DMS53 (cell line): ENCODE results near the gene OLFM1.
"Not testable (repeated sequence)": the region's sequence is repeated elsewhere in the genome, so short reads cannot be mapped to it uniquely, and the experiment has no call there.

Source experiments
- DNase-seq: peaks from one replicate; lab custom pipeline; 2025; lab: John Stamatoyannopoulos, UW

The OLFM1 gene

GRCh38 chr9:135060461-135061116 is 26.9 kb upstream of the OLFM1 start:
- no peak for DNase-seq

- no peak for DNase-seq
Measured at GRCh38 chr9:135061441-135061840, 26.0 kb upstream of the OLFM1 start.

- no peak for DNase-seq
Measured at GRCh38 chr9:135062254-135062653, 25.2 kb upstream of the OLFM1 start.

GRCh38 chr9:135063466-135063865 is 24.0 kb upstream of the OLFM1 start:
- DNase-seq = not testable (repeated sequence)

GRCh38 chr9:135063888-135064287 is 23.6 kb upstream of the OLFM1 start:
- not testable (repeated sequence) for DNase-seq

- no peak for DNase-seq
Measured at GRCh38 chr9:135065151-135065550, 22.3 kb upstream of the OLFM1 start.

- no peak for DNase-seq
Measured at GRCh38 chr9:135065804-135066203, 21.7 kb upstream of the OLFM1 start.

- no peak for DNase-seq
Measured at GRCh38 chr9:135066291-135066690, 21.2 kb upstream of the OLFM1 start.

GRCh38 chr9:135067096-135067710 is 20.3 kb upstream of the OLFM1 start:
- no peak for DNase-seq

- no peak for DNase-seq
Measured at GRCh38 chr9:135068776-135069415, 18.6 kb upstream of the OLFM1 start.

GRCh38 chr9:135069558-135070197 is 17.8 kb upstream of the OLFM1 start:
- no peak for DNase-seq

- no peak for DNase-seq
Measured at GRCh38 chr9:135070198-135070951, 17.1 kb upstream of the OLFM1 start.

- DNase-seq = no peak
Measured at GRCh38 chr9:135070964-135071735, 16.3 kb upstream of the OLFM1 start.

- DNase-seq = no peak
Measured at GRCh38 chr9:135073081-135073740, 14.3 kb upstream of the OLFM1 start.

- DNase-seq = no peak
Measured at GRCh38 chr9:135073741-135074305, 13.6 kb upstream of the OLFM1 start.

- DNase-seq = no peak
Measured at GRCh38 chr9:135074354-135075233, 12.9 kb upstream of the OLFM1 start.

- no peak for DNase-seq
Measured at GRCh38 chr9:135075234-135076142, 12.0 kb upstream of the OLFM1 start.

GRCh38 chr9:135076143-135076875 is 11.2 kb upstream of the OLFM1 start:
- DNase-seq = no peak
